PC-3 (cell line): ENCODE data around the gene STARD6. TPM values are rescaled to one million over a fixed set of nuclear protein-coding genes. Genes with fewer than 3 reads are reported as not detected.

Experiments used
- ATAC-seq: fragments of 200-7000 bp; cut with Tn5 transposase; 2 replicates; pipeline ENCODE4 v1.9.1; 2020; ENCODE audit warnings: mild to moderate bottlenecking, moderate library complexity
- BruUV-seq: library from RNA; stranded (reverse); fragments of 400-500 nt; replicated peaks from 2 replicates; lab custom pipeline; 2021; lab: Mats Ljungman, UMichigan
- CTCF ChIA-PET: fragments of 300-600 bp; sonication (Branson Sonifier 250); formaldehyde crosslinking; loops from one replicate; lab custom pipeline; 2022; ENCODE audit warnings: antibody characterized with exemption; lab: Charles Lee
- POLR2A ChIA-PET: fragments of 300-600 bp; sonication (Branson Sonifier 250); formaldehyde crosslinking; loops from one replicate; lab custom pipeline; 2022; ENCODE audit warnings: antibody characterized with exemption; ENCODE audit not compliant: unreplicated experiment; lab: Charles Lee
- DNase-seq: peaks from one replicate; pipeline ENCODE4 v3.0.0-alpha.2; 2015
- H2AFZ ChIP-seq: fragments of 300-600 bp; sonication (generic); 2 replicates; pipeline ENCODE4 v1.6.0; 2016; ENCODE audit warnings: antibody characterized with exemption, low read length
- H3F3A ChIP-seq: fragments of 300-600 bp; sonication (generic); one replicate; pipeline ENCODE4 v1.6.0; 2017; ENCODE audit warnings: antibody characterized with exemption, low read length, control low read depth, mild to moderate bottlenecking; ENCODE audit not compliant: unreplicated experiment
- H3K27ac ChIP-seq: fragments of 300-600 bp; sonication (generic); 2 replicates; pipeline ENCODE4 v1.5.1; 2016; ENCODE audit warnings: mild to moderate bottlenecking, low read length
- H3K27me3 ChIP-seq: fragments of 300-600 bp; sonication (generic); 2 replicates; pipeline ENCODE4 v1.6.1; 2016; ENCODE audit warnings: low read length, mixed read lengths
- H3K36me3 ChIP-seq: fragments of 300-600 bp; sonication (generic); 2 replicates; pipeline ENCODE4 v1.6.1; 2016; ENCODE audit warnings: low read depth, mixed run types, low read length, mixed read lengths
- H3K4me1 ChIP-seq: fragments of 300-600 bp; sonication (generic); 2 replicates; pipeline ENCODE4 v1.5.1; 2016; ENCODE audit warnings: low read length; ENCODE audit not compliant: insufficient read depth
- H3K4me2 ChIP-seq: fragments of 300-600 bp; sonication (generic); 2 replicates; pipeline ENCODE4 v1.6.0; 2016; ENCODE audit warnings: low read length
- H3K4me3 ChIP-seq: fragments of 300-600 bp; sonication (generic); 2 replicates; pipeline ENCODE4 v1.5.1; 2016; ENCODE audit warnings: mild to moderate bottlenecking, low read length, mixed read lengths
- H3K79me2 ChIP-seq: fragments of 300-600 bp; sonication (generic); 2 replicates; pipeline ENCODE4 v1.6.1; 2017; ENCODE audit warnings: low read length, mixed read lengths
- H3K9ac ChIP-seq: fragments of 300-600 bp; sonication (generic); 2 replicates; pipeline ENCODE4 v1.6.0; 2016; ENCODE audit warnings: mild to moderate bottlenecking, low read length
- H3K9me2 ChIP-seq: fragments of 300-600 bp; sonication (generic); replicated peaks from 2 replicates; pipeline ENCODE4 v1.6.1; 2016; ENCODE audit warnings: mixed run types, low read length, mixed read lengths
- H3K9me3 ChIP-seq: fragments of 300-600 bp; sonication (generic); 2 replicates; pipeline ENCODE4 v1.6.1; 2016; ENCODE audit warnings: low read length, mixed read lengths
- H4K20me1 ChIP-seq: fragments of 300-600 bp; sonication (generic); 2 replicates; pipeline ENCODE4 v1.6.1; 2016; ENCODE audit warnings: low read length, mixed read lengths
- CTCF ChIP-seq: fragments of 300-600 bp; sonication (generic); conservative IDR thresholded peaks from 2 replicates; pipeline ENCODE4 v1.5.1; 2017; ENCODE audit warnings: antibody characterized with exemption, low read depth, mild to moderate bottlenecking, low read length
- EZH2 ChIP-seq: fragments of 300-600 bp; sonication (generic); IDR thresholded peaks from one replicate; pipeline ENCODE4 v1.6.1; 2017; ENCODE audit warnings: antibody characterized with exemption, mild to moderate bottlenecking, low read length; ENCODE audit not compliant: unreplicated experiment
- EZH2phosphoT487 ChIP-seq: fragments of 300-600 bp; sonication (generic); IDR thresholded peaks from 2 replicates; pipeline ENCODE4 v1.6.1; 2018; ENCODE audit warnings: mild to moderate bottlenecking, antibody characterized with exemption, low read length, borderline replicate concordance
- intact Hi-C: fragments of 100-400 bp; cut with micrococcal nuclease; formaldehyde crosslinking; loops from 2 replicates; pipeline ENCODE4 v1.9.0; 2023
- total RNA-seq: library from RNA; depleted of rRNA; stranded (reverse); fragments of >200 nt; gene quantifications from 2 replicates; pipeline ENCODE4 v1.2.3, GENCODE V29; 2014

The STARD6 gene
- total RNA-seq, 1 experiment from 2014 or later, result not detected

- Histone ChIP-seq H3K9ac (no peak overlapping the region), H3K4me1 (peaks cover 7% of the 10 kb centered on the region; the same call in 1 of the 2 replicates), H3K9me3 (no peaks in the 10 kb centered on the region), H3K79me2 (no peaks in the 10 kb centered on the region), H3K4me3 (no peak overlapping the region), H4K20me1 (no peaks in the 10 kb centered on the region), H3K4me2 (0 out of 2 replicates have a peak overlapping the region, but pooled peaks have one; percentile 21), H3K9me2 (no peaks in the 10 kb centered on the region), H3K27ac (no peak overlapping the region), H3K27me3 (no peaks in the 10 kb centered on the region), H3K36me3 (no peaks in the 10 kb centered on the region), H2AFZ (peak overlapping the region; percentile 1; the same call in 1 of the 2 replicates), H3F3A (no peaks in the 10 kb centered on the region)
- TF ChIP-seq EZH2 (no peak), CTCF (no peak), EZH2phosphoT487 (no peak)
- CTCF ChIA-PET, result no interaction called here
- DNase-seq (peak; percentile 16), ATAC-seq (peak; percentile 74)
- intact Hi-C loops, result no loop called here
- POLR2A ChIA-PET, result no interaction called here
- no TSS peak for BruUV-seq
Measured at GRCh38 chr18:54327818-54328217, 29.8 kb downstream of the STARD6 start.

GRCh38 chr18:54323970-54324369, 33.7 kb downstream of the STARD6 start:
- Histone ChIP-seq H3K36me3 (no peaks in the 10 kb centered on the region), H3K27ac (no peak overlapping the region), H3K79me2 (no peaks in the 10 kb centered on the region), H3K9ac (no peak overlapping the region), H3K4me1 (peaks cover 7% of the 10 kb centered on the region; the same call in 1 of the 2 replicates), H3K4me3 (no peak overlapping the region), H3F3A (no peaks in the 10 kb centered on the region), H3K9me3 (no peaks in the 10 kb centered on the region), H3K9me2 (no peaks in the 10 kb centered on the region), H3K4me2 (no peak overlapping the region), H2AFZ (no peak overlapping the region), H3K27me3 (no peaks in the 10 kb centered on the region), H4K20me1 (no peaks in the 10 kb centered on the region)
- intact Hi-C loops, result no loop called here
- ChIA-PET POLR2A (no interaction called here), CTCF (no interaction called here)
- ATAC-seq, result peak; percentile 56
- BruUV-seq, result no TSS peak
- TF ChIP-seq EZH2 (no peak), CTCF (no peak), EZH2phosphoT487 (no peak)
- peak; percentile 24 for DNase-seq

- no peak overlapping the region for H3K9ac ChIP-seq
- BruUV-seq, result no TSS peak
- no peak overlapping the region for H3K4me2 ChIP-seq
- ChIA-PET CTCF (no interaction called here), POLR2A (no interaction called here)
- H3K9me3 ChIP-seq, result no peaks in the 10 kb centered on the region
- DNase-seq, result no peak
- no peaks in the 10 kb centered on the region for H3K9me2 ChIP-seq
- H3K4me1 ChIP-seq, result peaks cover 7% of the 10 kb centered on the region; the same call in 1 of the 2 replicates
- intact Hi-C loops, result no loop called here
- H3K36me3 ChIP-seq, result no peaks in the 10 kb centered on the region
- H3K27ac ChIP-seq, result no peak overlapping the region
- H3F3A ChIP-seq, result no peaks in the 10 kb centered on the region
- no peaks in the 10 kb centered on the region for H3K79me2 ChIP-seq
- H3K27me3 ChIP-seq, result no peaks in the 10 kb centered on the region
- H3K4me3 ChIP-seq, result no peak overlapping the region
- TF ChIP-seq EZH2phosphoT487 (no peak), EZH2 (no peak), CTCF (no peak)
- no peak overlapping the region for H2AFZ ChIP-seq
- no peak for ATAC-seq
- H4K20me1 ChIP-seq, result no peaks in the 10 kb centered on the region
Measured at GRCh38 chr18:54323561-54323960, 34.1 kb downstream of the STARD6 start.
